Gastroesophageal sphincter (tissue), 4 donors: ENCODE measurements around the gene DNAI2. TPM values are rescaled to one million over a fixed set of nuclear protein-coding genes. Genes with fewer than 3 reads are reported as not detected.

Experiments used
- ATAC-seq: fragments of 150-250 bp; one replicate; pipeline ENCODE4 v1.9.1; 2016; ENCODE audit warnings: mild to moderate bottlenecking, moderate library complexity
- H3K27ac ChIP-seq, 4 donors: fragments of 200-600 bp; sonication (generic) in 3 of 4; 1 replicate in 3 of 4; 2 replicates in 1 of 4; pipeline ENCODE4 v1.5.1; 2016 to 2019
- H3K27me3 ChIP-seq: fragments of 200-600 bp; sonication (generic); one replicate; pipeline ENCODE4 v1.5.1; 2019
- H3K36me3 ChIP-seq, 2 donors: fragments of 200-600 bp; sonication (generic); one replicate each; pipeline ENCODE4 v1.5.1; 2019; ENCODE audit warnings: control low read depth in 1 of 2
- H3K4me1 ChIP-seq, 3 donors: fragments of 200-600 bp; sonication (generic); 1 replicate in 2 of 3; 2 replicates in 1 of 3; pipeline ENCODE4 v1.5.1; 2016 to 2019; ENCODE audit warnings: control low read depth in 2 of 3
- H3K4me3 ChIP-seq, 2 donors: fragments of 200-600 bp; sonication (generic); one replicate each; pipeline ENCODE4 v1.5.1; 2019; ENCODE audit warnings: mild to moderate bottlenecking in 1 of 2, moderate library complexity in 1 of 2
- H3K9me3 ChIP-seq, 3 donors: fragments of 200-600 bp; sonication (generic); one replicate each; pipeline ENCODE4 v1.5.1; 2017 to 2019; ENCODE audit warnings: control low read depth in 2 of 3
- EP300 ChIP-seq: sonication (generic); formaldehyde crosslinking; IDR thresholded peaks from one replicate; pipeline ENCODE4 v1.6.1; 2017; ENCODE audit warnings: antibody characterized with exemption, mild to moderate bottlenecking
- POLR2A ChIP-seq, 2 donors: fragments of 450-650 bp; IDR thresholded peaks; one replicate each; pipeline ENCODE4 v1.6.1; 2017; ENCODE audit warnings: antibody characterized with exemption in 2 of 2, mild to moderate bottlenecking in 2 of 2, moderate library complexity in 1 of 2
- POLR2AphosphoS5 ChIP-seq: sonication (generic); formaldehyde crosslinking; IDR thresholded peaks from one replicate; pipeline ENCODE4 v1.6.1; 2017; ENCODE audit warnings: antibody characterized with exemption
- WGBS, 2 donors: methylation state at CpG; one replicate each; pipeline ENCODE4 v1.1.5; 2018; ENCODE audit warnings: low coverage in 1 of 2; 5-methylcytosine and 5-hydroxymethylcytosine counted together
- total RNA-seq, 4 donors: library from RNA; depleted of rRNA; stranded (reverse); fragments of >200 nt; gene quantifications; one replicate each; pipeline ENCODE4 v1.1.0, GENCODE V29; 2016
- TF ChIP-seq, protein P1 (sequence below), 4 experiments: fragments of 200-600 bp in 2 of 4; fragments of 450-650 bp in 2 of 4; sonication (generic) in 1 of 4; IDR thresholded peaks; one replicate each; pipeline ENCODE4 v1.5.1; 2017 to 2019; ENCODE audit warnings: antibody characterized with exemption in 4 of 4, mild to moderate bottlenecking in 2 of 4, moderate library complexity in 2 of 4

Gene DNAI2
- total RNA-seq, 4 donors from 2014 or later: not detected

DNA sequence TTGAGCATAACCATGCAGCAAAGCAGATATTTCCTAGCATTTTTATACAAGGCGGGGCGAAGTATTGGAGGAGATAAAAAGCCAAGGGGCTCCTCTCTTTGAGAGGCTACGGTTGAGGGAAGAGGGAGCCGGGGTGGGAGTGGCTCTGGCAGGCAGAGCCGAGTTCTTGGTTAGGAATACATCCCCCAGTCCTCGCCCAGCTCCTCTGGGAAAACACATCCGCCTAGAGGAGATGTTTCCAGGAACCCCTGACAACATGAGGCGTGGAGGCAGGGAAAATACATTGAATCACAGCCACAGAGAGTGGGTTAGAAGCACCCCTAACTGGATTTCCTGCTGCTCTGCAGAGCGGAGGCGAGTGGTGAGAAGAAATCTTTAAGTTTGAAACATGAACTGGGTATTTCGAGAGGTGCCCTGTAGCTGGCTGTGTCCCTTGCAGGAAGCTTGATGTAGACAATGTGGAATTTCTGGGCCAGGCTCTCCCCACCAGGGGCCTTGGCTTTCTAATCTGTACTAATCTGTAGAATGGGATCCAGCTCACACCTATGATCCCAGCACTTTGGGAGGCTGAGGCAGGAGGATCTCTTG, 33.3 kb upstream of the DNAI2 start:
- H3K9me3 ChIP-seq: no peaks in the 10 kb centered on the region
- peaks cover 0 to 44% (median 6%) of the 10 kb centered on the region in 3 donors for H3K4me1 ChIP-seq
- no peaks in the 10 kb centered on the region for H3K27me3 ChIP-seq
- TF ChIP-seq POLR2AphosphoS5 (no peak), POLR2A (IDR thresholded peaks at IDR 0.05) (no peak), EP300 (no peak)
- TF ChIP-seq, protein P1, sequence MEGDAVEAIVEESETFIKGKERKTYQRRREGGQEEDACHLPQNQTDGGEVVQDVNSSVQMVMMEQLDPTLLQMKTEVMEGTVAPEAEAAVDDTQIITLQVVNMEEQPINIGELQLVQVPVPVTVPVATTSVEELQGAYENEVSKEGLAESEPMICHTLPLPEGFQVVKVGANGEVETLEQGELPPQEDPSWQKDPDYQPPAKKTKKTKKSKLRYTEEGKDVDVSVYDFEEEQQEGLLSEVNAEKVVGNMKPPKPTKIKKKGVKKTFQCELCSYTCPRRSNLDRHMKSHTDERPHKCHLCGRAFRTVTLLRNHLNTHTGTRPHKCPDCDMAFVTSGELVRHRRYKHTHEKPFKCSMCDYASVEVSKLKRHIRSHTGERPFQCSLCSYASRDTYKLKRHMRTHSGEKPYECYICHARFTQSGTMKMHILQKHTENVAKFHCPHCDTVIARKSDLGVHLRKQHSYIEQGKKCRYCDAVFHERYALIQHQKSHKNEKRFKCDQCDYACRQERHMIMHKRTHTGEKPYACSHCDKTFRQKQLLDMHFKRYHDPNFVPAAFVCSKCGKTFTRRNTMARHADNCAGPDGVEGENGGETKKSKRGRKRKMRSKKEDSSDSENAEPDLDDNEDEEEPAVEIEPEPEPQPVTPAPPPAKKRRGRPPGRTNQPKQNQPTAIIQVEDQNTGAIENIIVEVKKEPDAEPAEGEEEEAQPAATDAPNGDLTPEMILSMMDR (IDR thresholded peaks at IDR 0.05): no peak
- 45 to 62% methylated on average over 2 to 3 of the region's 11 CpGs for WGBS, 2 donors
- no peak overlapping the region for H3K4me3 ChIP-seq
- peak overlapping the region in 2 of 4 donors; percentile 10 to 31 for H3K27ac ChIP-seq
- ATAC-seq: no peak
- H3K36me3 ChIP-seq: peaks cover 0 to 28% of the 10 kb centered on the region in 2 donors

DNA sequence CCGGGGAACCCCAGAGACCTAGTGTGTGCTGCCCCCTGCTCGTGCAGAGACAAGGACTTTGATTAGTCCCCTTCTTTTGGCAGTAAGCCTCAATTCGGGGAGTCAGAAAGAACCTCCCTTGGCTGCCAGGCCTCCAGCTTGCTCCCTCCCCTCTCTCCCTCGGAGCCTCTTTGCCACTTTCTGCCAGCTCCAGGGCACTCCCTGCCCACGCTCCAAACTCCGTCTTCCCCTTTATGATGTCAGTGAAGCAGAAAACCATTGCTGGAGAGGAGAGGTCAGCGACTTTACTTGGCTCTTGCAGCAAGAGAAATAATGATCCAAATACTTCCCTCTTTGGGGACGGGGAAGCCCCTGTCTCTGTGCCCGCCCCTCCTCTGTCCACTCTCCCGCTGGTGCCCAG, 32.6 kb upstream of the DNAI2 start:
- Histone ChIP-seq H3K9me3 (no peaks in the 10 kb centered on the region), H3K4me3 (no peak overlapping the region), H3K27me3 (no peaks in the 10 kb centered on the region), H3K36me3 (peaks cover 0 to 28% of the 10 kb centered on the region in 2 donors), H3K27ac (peak overlapping the region in 2 of 4 donors; percentile 10 to 31), H3K4me1 (peaks cover 0 to 43% (median 6%) of the 10 kb centered on the region in 3 donors)
- 20 to 39% methylated on average over 1 to 8 of the region's 10 CpGs for WGBS, 2 donors
- TF ChIP-seq, protein P1 (IDR thresholded peaks at IDR 0.05): no peak
- TF ChIP-seq POLR2AphosphoS5 (no peak), POLR2A (IDR thresholded peaks at IDR 0.05) (no peak), EP300 (no peak)
- no peak for ATAC-seq

DNA sequence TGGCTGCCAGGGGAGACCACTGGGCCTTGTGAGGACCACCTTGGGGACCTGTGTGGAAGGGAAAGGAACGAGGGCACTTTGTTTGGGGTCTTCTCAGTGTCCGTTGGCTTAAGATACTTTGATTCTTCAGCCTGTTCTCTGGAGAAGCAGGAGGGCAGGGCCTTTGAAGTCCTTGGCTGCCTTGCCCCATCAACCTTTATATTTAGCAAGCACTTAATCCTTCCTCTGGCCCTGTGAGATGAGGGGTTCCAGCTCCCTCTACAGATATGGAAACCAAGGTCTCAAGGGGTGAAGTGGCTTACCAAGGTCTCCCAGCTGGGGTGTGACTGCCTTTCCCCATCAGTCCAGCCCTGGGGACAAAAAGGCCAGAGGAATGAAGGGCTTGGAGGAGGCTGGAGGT, 32.2 kb upstream of the DNAI2 start:
- H3K4me3 ChIP-seq: no peak overlapping the region
- WGBS, 2 donors: 93% methylated on average over 2 of the region's 2 CpGs; no CpG with 5 or more reads in 1 of the 2 donors
- no peaks in the 10 kb centered on the region for H3K27me3 ChIP-seq
- no peak for TF ChIP-seq POLR2AphosphoS5
- TF ChIP-seq, protein P1 (IDR thresholded peaks at IDR 0.05): no peak
- no peak overlapping the region for H3K27ac ChIP-seq
- H3K36me3 ChIP-seq: peaks cover 0 to 28% of the 10 kb centered on the region in 2 donors
- H3K9me3 ChIP-seq: no peaks in the 10 kb centered on the region
- ATAC-seq: no peak
- peaks cover 0 to 44% (median 6%) of the 10 kb centered on the region in 3 donors for H3K4me1 ChIP-seq

DNA sequence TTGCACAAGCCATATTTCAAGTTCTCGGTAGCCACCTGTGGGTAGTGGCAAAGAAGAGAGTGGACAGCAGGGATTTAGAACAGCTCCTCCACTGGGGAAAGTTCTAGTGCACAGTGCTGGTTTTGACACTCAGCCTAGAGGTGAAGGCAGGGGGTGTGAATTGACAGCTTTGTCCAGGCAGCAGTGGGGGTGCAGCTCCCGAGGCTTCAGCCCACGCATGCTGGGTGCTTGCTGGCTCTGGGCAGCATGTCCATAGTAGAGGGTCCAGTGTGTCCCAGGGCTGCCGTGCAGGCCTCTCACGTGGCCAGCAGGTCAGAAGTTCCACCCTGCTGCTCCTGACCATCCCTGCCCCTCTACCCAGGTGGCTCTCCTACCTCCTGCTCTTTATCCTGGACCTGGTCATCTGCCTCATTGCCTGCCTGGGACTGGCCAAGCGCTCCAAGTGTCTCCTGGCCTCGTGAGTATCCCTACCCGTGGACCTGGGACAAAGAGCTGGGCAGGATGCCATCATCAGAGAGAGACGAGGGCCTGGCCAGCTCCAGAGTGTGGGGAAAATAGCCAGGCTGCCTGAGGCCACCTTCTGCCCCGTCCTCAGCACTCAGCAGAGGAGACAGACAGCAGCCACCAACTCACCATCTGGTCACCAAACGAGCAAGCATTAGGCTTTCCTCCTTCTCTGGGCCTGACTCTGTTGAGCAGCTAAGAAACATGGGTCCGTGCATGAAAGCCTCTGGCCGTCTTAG, 30.9 kb upstream of the DNAI2 start:
- TF ChIP-seq EP300 (no peak), POLR2A (IDR thresholded peaks at IDR 0.05) (no peak), POLR2AphosphoS5 (no peak)
- TF ChIP-seq, protein P1 (IDR thresholded peaks at IDR 0.05): no peak
- Histone ChIP-seq H3K36me3 (peaks cover 0 to 18% of the 10 kb centered on the region in 2 donors), H3K4me1 (peaks cover 0 to 44% (median 6%) of the 10 kb centered on the region in 3 donors), H3K9me3 (no peaks in the 10 kb centered on the region), H3K27me3 (no peaks in the 10 kb centered on the region), H3K27ac (no peak overlapping the region), H3K4me3 (no peak overlapping the region)
- ATAC-seq: no peak
- WGBS, 2 donors: 84 to 100% methylated on average over 1 to 5 of the region's 13 CpGs
